Caco-2 (cell line): ENCODE measurements around the gene FOS. TPM values are rescaled to one million over a fixed set of nuclear protein-coding genes. Genes with fewer than 3 reads are reported as not detected.
A peak's percentile ranks its signal among the peaks of the same experiment; 100 is the strongest.

Experiments used
- BruUV-seq: library from RNA; stranded (reverse); fragments of 400-500 nt; replicated peaks from 2 replicates; lab custom pipeline; 2021; lab: Mats Ljungman, UMichigan
- CTCF ChIA-PET: fragments of 300-600 bp; sonication (Branson Sonifier 250); formaldehyde crosslinking; loops from one replicate; lab custom pipeline; 2022; ENCODE audit warnings: antibody characterized with exemption; lab: Charles Lee
- POLR2A ChIA-PET: fragments of 300-600 bp; sonication (Branson Sonifier 250); formaldehyde crosslinking; loops from one replicate; lab custom pipeline; 2022; ENCODE audit warnings: antibody characterized with exemption; lab: Charles Lee
- DNase-seq, 2 experiments: peaks; one replicate each; pipeline versions ENCODE4 v3.0.0 to v3.0.0-alpha.2; 2020 to 2022
- H3K27me3 ChIP-seq: replicated peaks from 2 replicates; pipeline ENCODE4 v1.6.0; 2011; ENCODE audit warnings: low read length; ENCODE audit not compliant: control insufficient read depth, insufficient read depth
- H3K36me3 ChIP-seq: 2 replicates; pipeline ENCODE4 v1.5.1; 2011; ENCODE audit warnings: low read length; ENCODE audit not compliant: control insufficient read depth, insufficient read depth
- H3K4me1 ChIP-seq: fragments of 250-450 bp; sonication (Bioruptor Pico); 2 replicates; pipeline ENCODE4 v1.5.1; 2020; ENCODE audit warnings: mild to moderate bottlenecking
- H3K4me3 ChIP-seq: 2 replicates; pipeline ENCODE4 v1.5.1; 2011; ENCODE audit warnings: low read depth, mild to moderate bottlenecking, control low read depth, low read length
- H3K9me3 ChIP-seq: fragments of 250-450 bp; sonication (Bioruptor Pico); 2 replicates; pipeline ENCODE4 v1.5.1; 2020; ENCODE audit warnings: mild to moderate bottlenecking, moderate library complexity
- H3K27ac Mint-ChIP-seq: one replicate; pipeline ENCODE4 v1.8.0; 2022; ENCODE audit warnings: mixed read lengths; ENCODE audit not compliant: unreplicated experiment
- H3K27me3 Mint-ChIP-seq: one replicate; pipeline ENCODE4 v1.8.0; 2022; ENCODE audit warnings: mixed read lengths; ENCODE audit not compliant: insufficient read depth, unreplicated experiment
- H3K36me3 Mint-ChIP-seq: one replicate; pipeline ENCODE4 v1.8.0; 2022; ENCODE audit warnings: mild to moderate bottlenecking, mixed read lengths; ENCODE audit not compliant: insufficient read depth, unreplicated experiment
- H3K4me1 Mint-ChIP-seq: one replicate; pipeline ENCODE4 v1.8.0; 2022; ENCODE audit warnings: low read depth, mixed read lengths; ENCODE audit not compliant: unreplicated experiment
- H3K4me3 Mint-ChIP-seq: one replicate; pipeline ENCODE4 v1.8.0; 2022; ENCODE audit warnings: mild to moderate bottlenecking, moderate library complexity, mixed read lengths; ENCODE audit not compliant: unreplicated experiment
- H3K9me3 Mint-ChIP-seq: one replicate; pipeline ENCODE4 v1.8.0; 2022; ENCODE audit warnings: mixed read lengths; ENCODE audit not compliant: unreplicated experiment
- intact Hi-C: fragments of 100-400 bp; cut with micrococcal nuclease; formaldehyde crosslinking; loops from one replicate; pipeline ENCODE4 v1.10.0; 2022; ENCODE audit not compliant: unreplicated experiment
- total RNA-seq: library from RNA; stranded (reverse); gene quantifications from 2 replicates; pipeline ENCODE4 v1.2.3, GENCODE V29; 2022
- TF ChIP-seq, protein P1 (sequence below), 2 experiments: fragments of 200-600 bp in 1 of 2; IDR thresholded peaks; 1 replicate in 1 of 2; 2 replicates in 1 of 2; pipeline versions ENCODE4 v1.5.1 to v1.8.0; 2011 to 2022; ENCODE audit warnings: antibody characterized with exemption in 1 of 2, control low read depth in 1 of 2, inconsistent platforms in 1 of 2, low read depth in 1 of 2, low read length in 1 of 2, mild to moderate bottlenecking in 1 of 2, moderate library complexity in 1 of 2; ENCODE audit not compliant: insufficient read depth in 1 of 2, severe bottlenecking in 1 of 2, unreplicated experiment in 1 of 2

FOS gene
- total RNA-seq, 1 experiment from 2014 or later, result 73.7 TPM

GRCh38 chr14:75297411-75298040 is 18.9 kb downstream of the FOS start:
- Mint-ChIP-seq H3K27me3 (no peaks in the 10 kb centered on the region), H3K9me3 (no peaks in the 10 kb centered on the region), H3K36me3 (peaks cover 14% of the 10 kb centered on the region), H3K4me1 (peaks cover 18% of the 10 kb centered on the region), H3K27ac (no peak overlapping the region), H3K4me3 (no peak overlapping the region)
- Histone ChIP-seq H3K4me3 (no peak overlapping the region), H3K9me3 (no peaks in the 10 kb centered on the region), H3K36me3 (no peaks in the 10 kb centered on the region), H3K4me1 (peaks cover 43% of the 10 kb centered on the region), H3K27me3 (no peaks in the 10 kb centered on the region)
- ChIA-PET CTCF (interaction anchor here (0.6 to 0.7 kb wide), 4 partner anchors 166 to 418 kb away, joined by 3 to 7 read pairs (median 3); no protein-coding TSS in a partner anchor), POLR2A (interaction anchor here (0.7 to 5.9 kb wide), 3 partner anchors 15 to 131 kb away, joined by 3 to 99 read pairs (median 12); no protein-coding TSS in a partner anchor)
- TF ChIP-seq, protein P1, sequence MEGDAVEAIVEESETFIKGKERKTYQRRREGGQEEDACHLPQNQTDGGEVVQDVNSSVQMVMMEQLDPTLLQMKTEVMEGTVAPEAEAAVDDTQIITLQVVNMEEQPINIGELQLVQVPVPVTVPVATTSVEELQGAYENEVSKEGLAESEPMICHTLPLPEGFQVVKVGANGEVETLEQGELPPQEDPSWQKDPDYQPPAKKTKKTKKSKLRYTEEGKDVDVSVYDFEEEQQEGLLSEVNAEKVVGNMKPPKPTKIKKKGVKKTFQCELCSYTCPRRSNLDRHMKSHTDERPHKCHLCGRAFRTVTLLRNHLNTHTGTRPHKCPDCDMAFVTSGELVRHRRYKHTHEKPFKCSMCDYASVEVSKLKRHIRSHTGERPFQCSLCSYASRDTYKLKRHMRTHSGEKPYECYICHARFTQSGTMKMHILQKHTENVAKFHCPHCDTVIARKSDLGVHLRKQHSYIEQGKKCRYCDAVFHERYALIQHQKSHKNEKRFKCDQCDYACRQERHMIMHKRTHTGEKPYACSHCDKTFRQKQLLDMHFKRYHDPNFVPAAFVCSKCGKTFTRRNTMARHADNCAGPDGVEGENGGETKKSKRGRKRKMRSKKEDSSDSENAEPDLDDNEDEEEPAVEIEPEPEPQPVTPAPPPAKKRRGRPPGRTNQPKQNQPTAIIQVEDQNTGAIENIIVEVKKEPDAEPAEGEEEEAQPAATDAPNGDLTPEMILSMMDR (IDR thresholded peaks at IDR 0.05; ENCODE audit: insufficient read depth in 1 of 2, low read depth in 1 of 2, low read length in 1 of 2, severe bottlenecking in 1 of 2, unreplicated experiment in 1 of 2), result no peak
- BruUV-seq, result no TSS peak
- intact Hi-C loops, result loop anchor here (10.0 kb wide), 1 partner anchor 63 kb away; no protein-coding TSS in a partner anchor
- DNase-seq, result no peak

DNA sequence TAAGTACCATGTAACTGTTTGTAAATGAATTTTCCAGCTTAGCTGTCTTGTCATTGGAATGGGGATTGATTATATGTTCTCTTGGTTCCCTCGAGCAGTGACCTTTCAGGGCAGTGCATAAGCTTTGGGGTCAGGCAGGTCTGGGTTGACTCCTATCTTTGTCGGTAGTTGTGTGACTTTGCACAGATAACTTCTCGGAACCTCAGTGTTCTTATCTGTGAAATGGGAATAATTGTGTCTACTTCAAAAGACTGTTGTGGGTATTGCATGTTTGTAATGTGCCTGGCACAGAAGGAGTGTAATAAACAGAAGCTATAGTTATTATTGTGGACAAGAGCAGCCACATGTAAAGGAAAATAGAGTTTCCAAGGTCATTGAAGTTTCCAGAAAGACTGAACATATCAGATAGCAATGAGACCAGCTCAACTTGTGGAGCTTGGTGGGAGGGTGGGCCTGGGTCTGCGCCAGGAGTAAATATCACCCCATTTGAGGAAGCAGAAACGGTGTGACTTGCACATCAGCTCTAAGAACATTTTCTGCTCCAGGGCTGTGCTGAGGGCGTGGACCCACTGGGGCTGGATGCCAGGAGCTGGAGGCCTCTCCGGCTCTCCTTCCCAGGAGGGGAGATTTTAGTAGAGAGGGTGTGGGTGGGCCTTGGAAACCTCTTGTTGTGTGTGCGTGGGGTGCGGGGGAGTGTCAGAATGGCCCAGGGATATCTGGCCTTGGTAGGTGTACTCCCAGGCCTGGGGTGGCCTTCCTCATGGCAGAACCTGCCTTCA is 19.7 kb downstream of the FOS start:
- Mint-ChIP-seq H3K27ac (no peak overlapping the region), H3K27me3 (no peaks in the 10 kb centered on the region), H3K4me1 (peaks cover 21% of the 10 kb centered on the region), H3K4me3 (no peak overlapping the region), H3K9me3 (no peaks in the 10 kb centered on the region), H3K36me3 (peaks cover 14% of the 10 kb centered on the region)
- no peaks in the 10 kb centered on the region for H3K36me3 ChIP-seq
- no peak for DNase-seq
- no TSS peak for BruUV-seq
- H3K4me1 ChIP-seq, result peaks cover 40% of the 10 kb centered on the region
- H3K4me3 ChIP-seq, result no peak overlapping the region
- H3K27me3 ChIP-seq, result no peaks in the 10 kb centered on the region
- POLR2A ChIA-PET, result interaction anchor here (0.6 to 1.8 kb wide), 3 partner anchors 15 to 172 kb away, joined by 4 to 12 read pairs (median 5); partner anchors contain the start of gene NEK9
- H3K9me3 ChIP-seq, result no peaks in the 10 kb centered on the region
- intact Hi-C loops, result loop anchor here (10.0 kb wide), 1 partner anchor 64 kb away; no protein-coding TSS in a partner anchor
- CTCF ChIA-PET, result interaction anchor here (0.6 to 1.1 kb wide), 3 partner anchors 15 to 166 kb away, joined by 3 to 7 read pairs (median 4); no protein-coding TSS in a partner anchor
- TF ChIP-seq, protein P1 (IDR thresholded peaks at IDR 0.05; ENCODE audit: insufficient read depth in 1 of 2, low read depth in 1 of 2, low read length in 1 of 2, severe bottlenecking in 1 of 2, unreplicated experiment in 1 of 2), result no peak

- Histone ChIP-seq H3K27me3 (no peaks in the 10 kb centered on the region), H3K4me1 (peaks cover 39% of the 10 kb centered on the region), H3K4me3 (no peak overlapping the region), H3K36me3 (no peaks in the 10 kb centered on the region), H3K9me3 (no peaks in the 10 kb centered on the region)
- TF ChIP-seq, protein P1 (IDR thresholded peaks at IDR 0.05; ENCODE audit: insufficient read depth in 1 of 2, low read depth in 1 of 2, low read length in 1 of 2, severe bottlenecking in 1 of 2, unreplicated experiment in 1 of 2), result no peak
- Mint-ChIP-seq H3K4me3 (no peak overlapping the region), H3K27ac (no peak overlapping the region), H3K9me3 (no peaks in the 10 kb centered on the region), H3K36me3 (peaks cover 14% of the 10 kb centered on the region), H3K27me3 (no peaks in the 10 kb centered on the region), H3K4me1 (peaks cover 23% of the 10 kb centered on the region)
- ChIA-PET CTCF (interaction anchor here (1.1 kb wide), 1 partner anchor 40 kb away, joined by 4 read pairs; no protein-coding TSS in a partner anchor), POLR2A (interaction anchor here (0.6 to 1.8 kb wide), 3 partner anchors 15 to 146 kb away, joined by 3 to 12 read pairs (median 4); no protein-coding TSS in a partner anchor)
- no TSS peak for BruUV-seq
- peak; percentile 51 for DNase-seq
- intact Hi-C loops, result loop anchor here (10.0 kb wide), 1 partner anchor 64 kb away; no protein-coding TSS in a partner anchor
These were observed 20.4 kb downstream of the FOS start for GRCh38 chr14:75299059-75299458.
